ENCODE results near the gene CXCL17.
"Not testable (repeated sequence)": the region's sequence is repeated elsewhere in the genome, so short reads cannot be mapped to it uniquely, and the experiment has no call there.

The CXCL17 gene

GRCh38 chr19:42442833-42443232, at the start of gene CXCL17:
TSS of gene CXCL17 (minus strand) at chr19:42442946. CDS start at chr19:42442832, 114 bp downstream.
- no peak for DNase-seq (ENCODE audit: low read depth)

- DNase-seq (ENCODE audit: low read depth): no peak
These were observed 46.2 kb upstream of the CXCL17 start for GRCh38 chr19:42488783-42489521.

GRCh38 chr19:42487798-42488178, 45.0 kb upstream of the CXCL17 start:
- no peak for DNase-seq (ENCODE audit: low read depth)

DNA sequence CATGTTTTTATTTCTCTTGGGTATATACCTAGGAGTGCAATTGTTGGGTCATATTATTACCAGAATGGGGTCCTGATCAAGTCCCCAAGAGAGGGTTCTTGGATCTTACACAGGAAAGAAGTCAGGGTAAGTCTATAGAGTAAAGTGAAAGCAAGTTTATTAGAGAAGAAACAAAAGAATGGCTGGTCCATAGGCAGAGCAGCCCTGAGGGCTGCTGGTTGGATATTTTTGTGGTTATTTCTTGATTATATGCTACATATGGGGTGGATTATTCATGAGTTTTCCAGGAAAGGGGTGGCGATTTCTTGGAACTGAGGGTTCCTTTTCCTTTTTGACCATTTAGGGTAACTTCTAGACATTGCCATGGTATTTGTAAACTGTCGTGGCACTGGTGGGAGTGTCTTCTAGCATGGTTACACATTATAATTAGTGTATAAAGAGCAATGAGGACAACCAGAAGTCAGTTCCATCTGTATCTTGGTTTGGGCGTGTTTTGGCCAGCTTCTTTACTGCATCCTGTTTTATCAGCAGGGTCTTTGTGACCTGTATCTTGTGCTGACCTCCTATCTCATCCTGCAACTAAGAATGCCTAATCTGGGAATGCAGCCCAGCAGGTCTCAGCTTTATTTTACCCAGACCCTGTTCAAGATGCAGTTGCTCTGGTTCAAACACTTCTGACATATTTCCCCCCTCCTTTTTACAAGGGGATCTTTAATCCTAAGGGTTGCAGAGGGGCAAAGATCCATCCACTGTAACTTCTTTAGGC, 44.5 kb upstream of the CXCL17 start:
- no peak for DNase-seq (ENCODE audit: low read depth)

DNA sequence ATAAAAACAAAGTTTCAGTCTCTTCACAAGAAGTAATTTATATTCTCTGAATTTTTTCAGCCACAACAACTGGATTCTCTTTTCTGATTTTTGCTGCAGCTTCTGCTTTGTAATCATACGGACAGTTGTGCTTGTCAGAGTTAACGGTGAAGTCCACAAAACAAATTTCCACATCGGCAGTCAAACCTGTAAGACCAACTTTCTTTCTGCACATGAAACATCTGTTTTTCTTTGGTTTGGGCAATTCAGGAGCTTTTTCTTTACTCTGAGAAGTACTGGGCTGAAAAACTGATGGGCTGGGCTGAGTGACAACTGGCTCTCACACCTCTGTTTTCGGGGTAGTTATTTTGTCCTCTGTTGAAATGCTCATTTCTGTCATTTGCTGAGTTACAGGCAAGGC, 42.3 kb upstream of the CXCL17 start:
- not testable (repeated sequence) for DNase-seq (ENCODE audit: low read depth)

DNA sequence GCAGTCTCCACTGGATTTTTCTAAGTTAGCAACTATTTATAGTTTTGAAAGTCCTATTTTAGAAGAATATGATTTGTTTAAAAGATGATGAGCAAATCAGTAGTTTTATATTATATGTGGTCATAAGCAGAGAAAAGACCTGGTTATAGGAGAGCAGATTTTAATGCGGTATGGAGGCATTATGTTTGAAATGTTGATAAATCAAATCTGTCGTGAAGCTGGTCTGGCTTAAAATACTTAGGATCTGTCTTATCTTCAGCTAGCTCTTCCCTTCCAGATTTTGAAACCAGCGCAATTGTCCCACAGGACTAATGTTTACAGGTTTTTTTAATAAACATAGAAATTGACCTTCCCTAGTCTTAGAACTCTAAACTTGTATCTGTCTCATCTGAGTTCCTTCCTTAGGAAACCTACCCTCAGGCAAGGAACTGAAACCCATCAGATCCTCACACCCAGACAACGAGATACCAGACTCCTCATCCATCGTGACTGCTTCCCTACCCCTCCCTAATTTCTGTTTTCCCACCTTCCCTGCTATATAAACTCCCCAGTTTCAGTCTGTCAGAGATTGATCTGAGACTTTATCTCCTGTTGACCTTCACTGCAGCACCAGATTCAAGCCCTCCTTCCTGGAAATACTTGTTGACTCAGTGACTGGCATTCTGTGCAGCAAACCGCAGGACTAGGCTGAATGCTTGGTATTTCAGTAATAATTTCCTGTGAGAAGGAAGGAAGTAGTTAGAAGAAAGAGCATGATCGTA, 37.8 kb upstream of the CXCL17 start:
- DNase-seq (ENCODE audit: low read depth): peak; percentile 87

GRCh38 chr19:42479736-42480135, 37.0 kb upstream of the CXCL17 start:
- no peak for DNase-seq (ENCODE audit: low read depth)

DNA sequence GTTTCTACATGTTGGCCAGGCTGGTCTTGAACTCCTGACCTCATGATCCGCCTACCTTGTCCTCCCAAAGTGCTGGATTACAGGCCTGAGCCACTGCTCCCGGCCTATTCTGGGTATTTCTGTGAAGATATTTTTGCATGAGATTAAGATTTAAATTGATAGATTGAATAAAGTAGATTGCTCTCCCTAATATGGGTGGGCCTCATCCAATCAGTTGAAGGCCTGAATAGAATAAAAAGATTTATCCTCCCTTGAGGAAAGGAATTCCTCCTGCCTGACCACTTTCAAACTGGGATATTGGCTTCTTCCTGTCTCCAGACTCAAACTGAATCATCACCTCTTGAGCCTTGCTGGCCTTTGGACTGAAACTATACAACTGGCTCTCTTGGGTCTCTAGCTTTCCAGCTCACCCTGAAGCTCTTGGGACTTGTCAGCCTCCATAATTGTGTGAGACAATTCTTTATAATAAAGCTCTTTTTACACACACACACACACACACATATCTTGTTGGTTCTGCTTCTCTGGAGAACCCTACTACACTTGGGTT, 36.1 kb upstream of the CXCL17 start:
- no peak for DNase-seq (ENCODE audit: low read depth)

GRCh38 chr19:42477933-42478332, 35.2 kb upstream of the CXCL17 start:
- DNase-seq (ENCODE audit: low read depth): no peak

DNA sequence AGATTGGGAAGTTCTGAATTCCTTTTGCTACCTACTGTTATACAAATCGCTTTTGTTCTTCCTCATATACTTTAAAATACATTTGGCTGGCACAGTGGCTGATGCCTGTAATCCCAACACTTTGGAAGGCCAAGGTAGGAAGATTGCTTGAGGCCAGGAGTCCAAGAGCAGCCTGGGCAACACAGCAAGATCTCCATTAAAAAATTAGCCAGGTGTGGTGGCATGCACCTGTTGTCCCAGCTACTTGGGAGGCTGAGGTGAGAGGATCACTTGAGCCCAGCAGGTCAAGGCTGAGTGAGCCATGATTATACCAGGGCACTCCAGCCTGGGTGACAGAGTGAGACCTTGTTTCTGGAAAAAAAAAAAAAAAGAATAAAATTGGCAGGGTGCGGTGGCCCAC, 34.4 kb upstream of the CXCL17 start:
- DNase-seq (ENCODE audit: low read depth): no peak

DNA sequence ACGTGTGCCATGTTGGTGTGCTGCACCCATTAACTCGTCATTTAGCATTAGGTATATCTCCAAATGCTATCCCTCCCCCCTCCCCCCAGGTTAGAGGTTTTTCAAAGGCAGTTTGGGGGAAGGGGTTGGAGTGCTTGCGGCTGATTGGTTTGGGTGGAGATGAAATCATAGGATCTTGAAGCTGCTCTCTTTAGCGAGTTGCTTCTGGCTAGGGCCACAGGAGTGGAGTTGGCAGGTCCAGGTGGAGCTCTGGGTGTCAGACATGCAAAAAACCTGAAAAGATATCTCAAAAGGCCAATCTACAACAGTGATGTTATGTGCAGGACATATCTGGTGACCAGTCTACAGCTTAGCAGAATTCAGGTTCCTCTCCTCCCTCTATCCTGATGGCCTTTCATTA, 32.6 kb upstream of the CXCL17 start:
- DNase-seq (ENCODE audit: low read depth): no peak

DNA sequence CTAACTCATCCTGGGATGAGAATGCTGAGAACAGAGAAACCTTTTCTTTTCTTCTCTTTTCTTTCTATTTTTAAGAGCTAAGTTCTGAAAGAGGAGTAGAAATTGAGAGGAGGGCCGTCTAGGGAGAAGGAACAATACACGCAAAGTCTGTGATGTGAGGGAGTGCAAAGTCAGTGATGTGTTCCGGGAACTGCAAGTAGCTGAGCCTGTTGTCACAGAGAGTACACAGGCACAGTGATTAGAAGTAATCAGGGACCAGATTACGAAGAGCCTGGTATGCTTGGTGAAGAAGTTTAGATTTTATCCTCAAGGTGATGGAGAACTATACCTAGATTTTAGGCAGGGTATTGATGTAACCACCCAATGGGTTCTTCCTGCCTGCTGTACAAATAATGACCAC, 32.0 kb upstream of the CXCL17 start:
- no peak for DNase-seq (ENCODE audit: low read depth)

DNA sequence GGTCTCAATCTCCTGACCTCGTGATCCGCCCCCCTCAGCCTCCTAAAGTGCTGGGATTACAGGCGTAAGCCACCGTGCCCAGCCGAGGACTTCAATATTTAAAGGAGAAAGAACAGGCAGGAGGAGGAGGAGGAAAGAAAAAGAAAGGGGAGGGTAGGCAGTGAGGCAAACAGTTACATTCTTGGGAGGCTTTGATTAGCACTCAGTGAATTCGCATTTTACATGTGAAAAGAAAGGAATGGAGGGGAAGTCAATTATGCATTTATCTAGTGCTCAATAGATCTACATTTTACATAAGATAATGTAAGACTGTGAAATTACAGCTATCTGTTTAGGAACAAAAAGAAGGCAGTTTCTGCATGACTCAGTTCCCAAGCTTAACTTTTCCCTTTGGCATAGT, 30.9 kb upstream of the CXCL17 start:
- DNase-seq (ENCODE audit: low read depth): no peak

- DNase-seq (ENCODE audit: low read depth): no peak
These were observed 29.8 kb upstream of the CXCL17 start for GRCh38 chr19:42472402-42473147.

- peak; percentile 28 for DNase-seq (ENCODE audit: low read depth)
These were observed 29.0 kb upstream of the CXCL17 start for GRCh38 chr19:42471554-42472249.

DNA sequence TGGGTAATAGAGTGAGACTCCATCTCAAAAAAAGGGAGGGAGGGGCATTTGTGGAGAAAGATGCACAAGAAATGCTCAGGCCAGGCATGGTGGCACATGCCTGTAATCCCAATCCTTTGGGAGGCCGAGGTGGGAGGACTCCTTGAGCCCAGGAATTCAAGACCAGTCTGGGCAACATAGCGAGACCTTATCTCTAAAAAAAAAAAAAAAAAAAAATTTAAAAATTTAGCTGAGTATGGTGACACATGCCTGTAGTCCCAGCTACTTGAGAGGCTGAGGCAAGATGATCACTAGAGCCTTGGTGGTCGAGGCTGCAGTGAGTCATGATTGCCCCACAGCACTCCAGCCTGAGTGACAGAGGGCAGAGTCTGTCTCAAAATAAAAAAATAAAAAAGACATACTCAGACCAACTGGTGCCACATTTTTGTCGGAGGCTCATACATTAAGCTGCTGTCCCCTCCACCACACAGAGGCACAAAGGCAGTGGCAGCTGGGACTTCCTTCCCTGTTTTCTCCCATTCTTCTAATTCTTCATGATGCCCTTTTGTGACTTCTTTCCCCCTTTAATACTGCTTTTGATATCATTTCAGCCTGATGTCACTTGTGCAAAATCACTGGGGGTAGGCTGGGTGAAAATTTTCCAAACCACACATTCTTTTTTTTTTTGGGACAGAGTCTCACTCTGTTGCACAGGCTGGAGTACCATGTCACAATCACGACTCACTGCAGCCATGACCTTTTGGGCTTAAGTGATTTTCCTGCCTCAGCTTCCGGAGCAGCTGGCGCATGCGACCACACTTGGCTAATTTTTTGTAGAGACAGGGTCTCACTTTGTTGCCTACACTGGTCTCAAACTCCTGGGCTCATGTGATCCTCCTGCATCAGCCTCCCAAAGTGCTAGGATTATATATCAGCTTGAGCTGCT, 26.8 kb upstream of the CXCL17 start:
- peak; percentile 28 for DNase-seq (ENCODE audit: low read depth)

DNA sequence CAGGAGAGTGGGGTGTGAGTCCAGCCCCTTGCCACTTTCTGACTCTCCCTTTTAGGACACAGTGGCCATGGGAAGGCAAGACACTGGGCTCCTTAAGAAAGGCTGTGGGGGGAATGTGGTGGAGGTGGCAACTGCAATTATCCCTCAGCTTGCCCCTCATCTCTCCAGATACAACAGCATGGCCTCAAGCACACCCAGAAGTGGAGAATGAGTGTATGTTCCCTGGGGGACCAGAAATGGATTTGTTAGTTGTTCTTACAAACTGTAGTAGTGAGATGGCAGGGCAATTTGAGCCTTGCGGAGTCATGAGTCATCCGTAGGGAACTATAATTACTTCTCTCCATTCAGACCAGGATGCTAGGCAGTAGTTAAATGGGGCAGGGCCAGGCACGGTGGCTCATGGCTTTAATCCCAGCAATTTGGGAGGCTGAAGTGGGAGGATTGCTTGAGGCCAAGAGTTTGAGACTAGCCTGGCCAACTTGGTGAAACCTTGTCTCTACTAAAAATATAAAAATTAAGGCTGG, 25.6 kb upstream of the CXCL17 start:
- DNase-seq (ENCODE audit: low read depth): peak; percentile 83

DNA sequence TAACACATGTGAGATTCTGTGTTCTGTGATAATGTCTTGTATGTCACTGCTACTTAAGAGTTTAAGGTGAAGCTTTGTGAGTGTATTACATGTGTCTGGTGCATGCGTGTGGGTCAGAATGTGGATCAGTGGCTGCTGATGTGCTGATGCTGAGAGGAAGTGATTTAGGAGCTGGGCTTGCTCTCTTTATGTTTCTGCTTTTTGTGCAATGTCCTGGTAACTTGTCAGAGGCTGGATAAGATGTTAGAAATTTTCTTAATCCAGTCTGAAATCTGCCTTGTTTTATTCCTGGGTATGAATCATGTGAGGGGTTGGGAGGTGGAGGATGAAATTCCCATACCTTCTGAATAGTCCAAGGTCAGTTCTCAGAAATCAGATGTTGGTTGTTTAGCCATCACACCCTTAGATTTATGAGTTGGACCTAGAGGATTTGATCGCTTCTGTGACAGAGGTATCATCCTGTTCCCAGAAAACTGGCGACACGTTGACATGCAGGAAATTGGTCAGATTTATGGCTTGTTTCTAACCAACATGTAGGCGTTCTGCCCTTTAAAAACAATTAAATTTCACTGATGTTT, 24.5 kb upstream of the CXCL17 start:
- peak; percentile 31 for DNase-seq (ENCODE audit: low read depth)

DNA sequence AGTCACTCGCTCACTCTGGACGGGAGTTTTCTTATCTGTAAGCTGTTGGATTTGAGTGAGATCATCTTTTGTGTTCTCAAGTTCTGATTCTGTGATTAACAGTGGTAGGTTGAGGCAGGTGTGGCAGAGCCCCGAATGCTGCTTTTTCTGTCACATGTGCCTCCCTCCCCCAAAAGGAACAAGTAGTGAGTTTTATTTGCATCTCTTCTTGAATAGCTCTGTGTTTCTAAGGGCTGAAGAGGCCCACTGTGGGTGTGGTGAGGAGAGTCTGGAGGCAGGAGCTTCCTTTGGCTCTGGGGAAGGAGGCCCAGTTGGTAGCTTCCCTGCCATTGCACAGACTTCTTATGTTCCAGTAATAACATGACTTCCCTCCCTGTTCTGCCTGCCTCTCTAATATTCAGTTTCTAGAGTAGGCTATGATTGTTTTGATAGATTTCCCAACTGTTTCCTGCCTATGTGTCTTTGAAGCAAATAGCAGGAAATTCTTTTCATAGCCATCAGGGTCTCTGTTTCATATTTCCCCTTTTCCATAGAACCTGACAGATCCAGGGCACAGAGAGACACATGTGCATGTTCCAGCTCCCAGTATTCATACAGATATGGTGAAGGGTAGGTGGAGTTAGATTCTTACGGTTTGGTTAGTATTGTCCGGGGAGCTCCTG, 23.9 kb upstream of the CXCL17 start:
- DNase-seq (ENCODE audit: low read depth): peak; percentile 32

All from iris pigment epithelial cell (primary cell).